Urothelium cell line (cell line): ENCODE data around the gene ELOB.
"Not testable (repeated sequence)": the region's sequence is repeated elsewhere in the genome, so short reads cannot be mapped to it uniquely, and the experiment has no call there.

Experiments used
- DNase-seq: peaks from one replicate; pipeline ENCODE4 v3.0.0; 2011; ENCODE audit warnings: low spot score, mixed read lengths
- FAIRE-seq: peaks from 2 replicates; lab custom pipeline; 2011; peaks lifted over from hg19 to GRCh38; lab: Jason Lieb, UNC

The ELOB gene

GRCh38 chr16:2726923-2727322, 50.2 kb downstream of the ELOB start:
- no peak for DNase-seq
- no peak for FAIRE-seq

- DNase-seq (no peak), FAIRE-seq (no peak)
Measured at GRCh38 chr16:2724816-2725348, 52.2 kb downstream of the ELOB start.

- DNase-seq (no peak), FAIRE-seq (no peak)
Measured at GRCh38 chr16:2724088-2724676, 52.9 kb downstream of the ELOB start.

- not testable (repeated sequence) for DNase-seq, FAIRE-seq
Measured at GRCh38 chr16:2721634-2722173, 55.4 kb downstream of the ELOB start.
